K562 (cell line): ENCODE results near the gene BOLA3. TPM values are rescaled to one million over a fixed set of nuclear protein-coding genes. Genes with fewer than 3 reads are reported as not detected.
A peak's percentile ranks its signal among the peaks of the same experiment; 100 is the strongest.

Source experiments
- ATAC-seq: fragments of 200-7000 bp; cut with Tn5 transposase; 3 replicates; pipeline ENCODE4 v1.9.1; 2020; ENCODE audit warnings: moderate library complexity
- BruUV-seq: library from RNA; stranded (reverse); fragments of 400-500 nt; replicated peaks from 2 replicates; lab custom pipeline; 2021; lab: Mats Ljungman, UMichigan
- CTCF ChIA-PET: fragments of 300-600 bp; formaldehyde crosslinking; extraction: SDS; loops from one replicate; lab custom pipeline; 2021; ENCODE audit warnings: low intra/inter-chr PET ratio; lab: Yijun Ruan, JAX
- POLR2A ChIA-PET: fragments of 300-600, 350-650 bp; sonication (Branson Sonifier 250); formaldehyde crosslinking; extraction: SDS; loops from one replicate; lab custom pipeline; 2021; ENCODE audit warnings: antibody characterized with exemption, inconsistent platforms; lab: Yijun Ruan, JAX
- DNase-seq, 4 experiments: peaks; one replicate each; pipeline versions ENCODE4 v3.0.0 to v3.0.0-alpha.2; 2011 to 2018; ENCODE audit warnings: low spot score in 3 of 4, mixed read lengths in 3 of 4; ENCODE audit errors: extremely low read depth in 1 of 4
- FAIRE-seq: peaks from 2 replicates; lab custom pipeline; 2011; peaks lifted over from hg19 to GRCh38; lab: Jason Lieb, UNC
- H2AFZ ChIP-seq: 2 replicates; pipeline ENCODE4 v1.6.0; 2011; ENCODE audit warnings: low read depth, low read length, control low read depth, inconsistent platforms
- H3K27ac ChIP-seq: fragments of 200-600 bp; 3 replicates; pipeline ENCODE4 v1.8.0; 2011; ENCODE audit warnings: low read depth, mild to moderate bottlenecking, control low read depth, inconsistent platforms, low read length, moderate library complexity, mixed read lengths; ENCODE audit errors: extremely low read depth
- H3K27me3 ChIP-seq, 2 experiments: fragments of 300-600 bp in 1 of 2; 2 replicates in 1 of 2; 3 replicates in 1 of 2; pipeline versions ENCODE4 v1.6.0 to v1.8.0; 2011; ENCODE audit warnings: inconsistent platforms in 2 of 2, low read length in 2 of 2, mild to moderate bottlenecking in 1 of 2, mixed read lengths in 1 of 2, moderate library complexity in 1 of 2; ENCODE audit not compliant: control insufficient read depth in 2 of 2, insufficient read depth in 2 of 2
- H3K36me3 ChIP-seq: fragments of 300-600 bp; 3 replicates; pipeline ENCODE4 v1.8.0; 2011; ENCODE audit warnings: mild to moderate bottlenecking, low read length, inconsistent platforms; ENCODE audit not compliant: control insufficient read depth, insufficient read depth
- H3K4me1 ChIP-seq, 2 experiments: fragments of 200-600 bp in 1 of 2; replicated peaks in 1 of 2; 2 replicates in 1 of 2; 3 replicates in 1 of 2; pipeline versions ENCODE4 v1.5.1 to v1.8.0; 2011; ENCODE audit warnings: inconsistent platforms in 2 of 2, low read length in 2 of 2, mild to moderate bottlenecking in 1 of 2, mixed read lengths in 1 of 2, moderate library complexity in 1 of 2; ENCODE audit not compliant: control insufficient read depth in 2 of 2, insufficient read depth in 2 of 2
- H3K4me2 ChIP-seq: 2 replicates; pipeline ENCODE4 v1.6.1; 2011; ENCODE audit warnings: low read length, control low read depth, inconsistent platforms, mixed read lengths; ENCODE audit not compliant: insufficient read depth
- H3K4me3 ChIP-seq: fragments of 200-600 bp; sonication (generic), shearing (Covaris generic); 2 replicates; pipeline ENCODE4 v1.5.1; 2016; ENCODE audit warnings: control low read depth, inconsistent platforms
- H3K79me2 ChIP-seq: fragments of 200-600 bp; 3 replicates; pipeline ENCODE4 v1.8.0; 2011; ENCODE audit warnings: low read length, inconsistent platforms; ENCODE audit not compliant: control insufficient read depth, insufficient read depth
- H3K9ac ChIP-seq, 2 experiments: 2 replicates each; pipeline versions ENCODE4 v1.6.0 to v1.6.1; 2011; ENCODE audit warnings: low read depth in 2 of 2, low read length in 2 of 2, control low read depth in 1 of 2, inconsistent platforms in 1 of 2, mild to moderate bottlenecking in 1 of 2, mixed read lengths in 1 of 2; ENCODE audit not compliant: insufficient read depth in 1 of 2
- H3K9me1 ChIP-seq: one replicate; pipeline ENCODE4 v1.6.0; 2011; ENCODE audit warnings: inconsistent platforms, mild to moderate bottlenecking, low read length, moderate library complexity; ENCODE audit not compliant: control insufficient read depth, insufficient read depth
- H3K9me3 ChIP-seq: replicated peaks from 2 replicates; pipeline ENCODE4 v1.5.1; 2011; ENCODE audit warnings: low read depth, low read length, inconsistent platforms; ENCODE audit not compliant: control insufficient read depth, insufficient read depth
- H4K20me1 ChIP-seq: replicated peaks from 2 replicates; pipeline ENCODE4 v1.6.1; 2011; ENCODE audit warnings: low read length, inconsistent platforms, mixed read lengths; ENCODE audit not compliant: control insufficient read depth, insufficient read depth
- CEBPB ChIP-seq: fragments of 450-650 bp; IDR thresholded peaks from 2 replicates; pipeline ENCODE4 v1.6.1; 2016; ENCODE audit warnings: missing genetic modification characterization, missing compliant biosample characterization
- ELF4 ChIP-seq: fragments of 450-650 bp; formaldehyde crosslinking; IDR thresholded peaks from 2 replicates; pipeline ENCODE4 v1.4.0; 2022; ENCODE audit warnings: missing genetic modification characterization
- POU5F1 ChIP-seq: fragments of 150-350 bp; IDR thresholded peaks from 2 replicates; pipeline ENCODE4 v1.6.1; 2014; ENCODE audit warnings: borderline replicate concordance, low read length, low read depth, mild to moderate bottlenecking; ENCODE audit not compliant: partially characterized antibody
- SRSF3 ChIP-seq: fragments of 200-400 bp; formaldehyde crosslinking; IDR thresholded peaks from 2 replicates; pipeline ENCODE4 v1.6.1; 2016; ENCODE audit warnings: mild to moderate bottlenecking, low read length, moderate library complexity; ENCODE audit not compliant: insufficient read depth
- TAF7 ChIP-seq: fragments of 450-650 bp; IDR thresholded peaks from 2 replicates; pipeline ENCODE4 v1.6.1; 2016; ENCODE audit warnings: missing genetic modification characterization, missing compliant biosample characterization
- TSC22D4 ChIP-seq: fragments of 450-650 bp; IDR thresholded peaks from 2 replicates; pipeline ENCODE4 v1.6.1; 2016; ENCODE audit warnings: missing genetic modification characterization, missing biosample characterization, control low read depth
- WGBS: fragments of 100-300 bp; shearing (Covaris generic); methylation state at CpG from one replicate; pipeline ENCODE4 v1.1.6; 2016; ENCODE audit warnings: low coverage, mixed read lengths; ENCODE audit not compliant: insufficient coverage; ENCODE audit errors: missing lambda C conversion rate; 5-methylcytosine and 5-hydroxymethylcytosine counted together
- in situ Hi-C: fragments of 300-500 bp; cut with MboI; formaldehyde crosslinking; loops from 4 replicates; pipeline ENCODE4 v1.15.0; 2018; ENCODE audit warnings: inconsistent platforms, mixed read lengths
- intact Hi-C: fragments of 100-400 bp; cut with micrococcal nuclease; formaldehyde crosslinking; loops from 2 replicates; pipeline ENCODE4 v1.14.2; 2022
- polyA plus RNA-seq, 8 experiments: library from polyadenylated mRNA; depleted of rRNA in 4 of 8; stranded (reverse) in 5 of 8; unstranded in 3 of 8; fragments of >200 nt; fragmentation: Nextera tagmentation in 2 of 8; fragmentation: Illumina TruSeq in 1 of 8; extraction: Ambion mirVana in 2 of 8; extraction: Trizol in 1 of 8; gene quantifications; 2 replicates each; pipeline versions ENCODE4 v1.2.1 to v1.2.3, GENCODE V29; 2011 to 2014; ENCODE audit warnings: inconsistent platforms in 1 of 8, missing spikeins in 1 of 8
- total RNA-seq, 7 experiments: library from RNA; depleted of rRNA in 6 of 7; stranded (reverse); fragments of >200 nt in 6 of 7; fragmentation: Illumina TruSeq in 2 of 7; extraction: Trizol in 2 of 7; gene quantifications; 2 replicates each; pipeline versions ENCODE4 v1.2.1 to v1.2.3, GENCODE V29; 2011 to 2021; ENCODE audit warnings: low replicate concordance in 1 of 7
- TF ChIP-seq, protein P1 (sequence below): sonication (generic); formaldehyde crosslinking; IDR thresholded peaks from 2 replicates; pipeline ENCODE4 v1.8.0; 2023; ENCODE audit warnings: mild to moderate bottlenecking, missing genetic modification reagents
- TF ChIP-seq, protein P2 (sequence below), 2 experiments: fragments of 450-650 bp; conservative IDR thresholded peaks; 2 replicates each; pipeline ENCODE4 v1.6.1; 2017; ENCODE audit warnings: mild to moderate bottlenecking in 2 of 2, moderate library complexity in 2 of 2

The BOLA3 gene
- total and polyA plus RNA-seq, 9 of the 15 experiments (the other 6 are each of a cell fraction or from before 2014, with no cell fraction given): 149 to 619 (median 255) TPM

DNA sequence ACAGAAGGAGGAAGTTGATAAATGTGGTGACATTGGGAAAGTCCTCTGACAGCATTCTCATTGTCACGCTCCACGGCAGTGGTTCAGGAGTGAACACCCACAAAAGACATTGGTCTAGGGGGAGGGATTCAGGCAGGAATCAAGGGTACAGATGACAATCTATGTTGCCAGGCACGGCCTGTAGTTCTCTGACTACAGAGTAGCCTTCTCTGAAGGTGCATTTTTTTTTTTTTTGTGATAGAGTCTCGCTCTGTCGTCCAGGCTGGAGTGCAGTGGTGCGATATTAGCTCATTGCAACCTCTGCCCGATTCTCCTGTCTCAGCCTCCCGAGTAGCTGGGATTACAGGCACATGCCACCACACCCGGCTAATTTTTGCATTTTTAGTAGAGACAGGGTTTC is 38.3 kb upstream of the BOLA3 start:
- H3K36me3 ChIP-seq: no peaks in the 10 kb centered on the region
- H3K4me2 ChIP-seq: peak overlapping the region; percentile 70
- intact Hi-C loops (loop anchor here (1.0 kb wide), 1 partner anchor 12 kb away; the partner anchor contains the start of gene MTHFD2), in situ Hi-C loops (no loop called here)
- no peaks in the 10 kb centered on the region for H3K9me1 ChIP-seq
- H3K9ac ChIP-seq: peak overlapping the region; percentile 6 to 68; a peak in 3 of 4 replicates
- CTCF ChIA-PET: no interaction called here
- FAIRE-seq (peak; percentile 89), ATAC-seq (peak; percentile 88), DNase-seq (peak; percentile 41 to 89 (median 63))
- WGBS: 6% methylated on average over 9 of the region's 9 CpGs
- no peaks in the 10 kb centered on the region for H4K20me1 ChIP-seq
- POLR2A ChIA-PET: interaction anchor here (0.6 to 4.8 kb wide), 3 partner anchors 12 to 259 kb away, joined by 3 to 38 read pairs (median 4); partner anchors contain the start of gene MTHFD2
- no peaks in the 10 kb centered on the region for H3K9me3 ChIP-seq
- TSS peak; percentile 74 for BruUV-seq
- peaks cover 22% of the 10 kb centered on the region in 2 experiments for H3K4me1 ChIP-seq
- no peak overlapping the region for H3K4me3 ChIP-seq
- peak overlapping the region; percentile 87 for H3K27ac ChIP-seq
- H2AFZ ChIP-seq: peak overlapping the region; percentile 96
- no peaks in the 10 kb centered on the region for H3K27me3 ChIP-seq
- H3K79me2 ChIP-seq: no peaks in the 10 kb centered on the region
- TF ChIP-seq POU5F1 (no peak), SRSF3 (no peak), TAF7 (tag) (no peak), ELF4 (CRISPR knock-in tag) (no peak), CEBPB (peak; percentile 76), TSC22D4 (tag) (no peak)
- TF ChIP-seq, protein P1, sequence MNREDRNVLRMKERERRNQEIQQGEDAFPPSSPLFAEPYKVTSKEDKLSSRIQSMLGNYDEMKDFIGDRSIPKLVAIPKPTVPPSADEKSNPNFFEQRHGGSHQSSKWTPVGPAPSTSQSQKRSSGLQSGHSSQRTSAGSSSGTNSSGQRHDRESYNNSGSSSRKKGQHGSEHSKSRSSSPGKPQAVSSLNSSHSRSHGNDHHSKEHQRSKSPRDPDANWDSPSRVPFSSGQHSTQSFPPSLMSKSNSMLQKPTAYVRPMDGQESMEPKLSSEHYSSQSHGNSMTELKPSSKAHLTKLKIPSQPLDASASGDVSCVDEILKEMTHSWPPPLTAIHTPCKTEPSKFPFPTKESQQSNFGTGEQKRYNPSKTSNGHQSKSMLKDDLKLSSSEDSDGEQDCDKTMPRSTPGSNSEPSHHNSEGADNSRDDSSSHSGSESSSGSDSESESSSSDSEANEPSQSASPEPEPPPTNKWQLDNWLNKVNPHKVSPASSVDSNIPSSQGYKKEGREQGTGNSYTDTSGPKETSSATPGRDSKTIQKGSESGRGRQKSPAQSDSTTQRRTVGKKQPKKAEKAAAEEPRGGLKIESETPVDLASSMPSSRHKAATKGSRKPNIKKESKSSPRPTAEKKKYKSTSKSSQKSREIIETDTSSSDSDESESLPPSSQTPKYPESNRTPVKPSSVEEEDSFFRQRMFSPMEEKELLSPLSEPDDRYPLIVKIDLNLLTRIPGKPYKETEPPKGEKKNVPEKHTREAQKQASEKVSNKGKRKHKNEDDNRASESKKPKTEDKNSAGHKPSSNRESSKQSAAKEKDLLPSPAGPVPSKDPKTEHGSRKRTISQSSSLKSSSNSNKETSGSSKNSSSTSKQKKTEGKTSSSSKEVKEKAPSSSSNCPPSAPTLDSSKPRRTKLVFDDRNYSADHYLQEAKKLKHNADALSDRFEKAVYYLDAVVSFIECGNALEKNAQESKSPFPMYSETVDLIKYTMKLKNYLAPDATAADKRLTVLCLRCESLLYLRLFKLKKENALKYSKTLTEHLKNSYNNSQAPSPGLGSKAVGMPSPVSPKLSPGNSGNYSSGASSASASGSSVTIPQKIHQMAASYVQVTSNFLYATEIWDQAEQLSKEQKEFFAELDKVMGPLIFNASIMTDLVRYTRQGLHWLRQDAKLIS (CRISPR knock-in tag): no peak
- TF ChIP-seq, protein P2, sequence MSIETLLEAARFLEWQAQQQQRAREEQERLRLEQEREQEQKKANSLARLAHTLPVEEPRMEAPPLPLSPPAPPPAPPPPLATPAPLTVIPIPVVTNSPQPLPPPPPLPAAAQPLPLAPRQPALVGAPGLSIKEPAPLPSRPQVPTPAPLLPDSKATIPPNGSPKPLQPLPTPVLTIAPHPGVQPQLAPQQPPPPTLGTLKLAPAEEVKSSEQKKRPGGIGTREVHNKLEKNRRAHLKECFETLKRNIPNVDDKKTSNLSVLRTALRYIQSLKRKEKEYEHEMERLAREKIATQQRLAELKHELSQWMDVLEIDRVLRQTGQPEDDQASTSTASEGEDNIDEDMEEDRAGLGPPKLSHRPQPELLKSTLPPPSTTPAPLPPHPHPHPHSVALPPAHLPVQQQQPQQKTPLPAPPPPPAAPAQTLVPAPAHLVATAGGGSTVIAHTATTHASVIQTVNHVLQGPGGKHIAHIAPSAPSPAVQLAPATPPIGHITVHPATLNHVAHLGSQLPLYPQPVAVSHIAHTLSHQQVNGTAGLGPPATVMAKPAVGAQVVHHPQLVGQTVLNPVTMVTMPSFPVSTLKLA (conservative IDR thresholded peaks at IDR 0.05): peak; percentile 25 to 72; a peak in 2 of 4 replicates
